ENCODE results near the gene CIC. TPM values are rescaled to one million over a fixed set of nuclear protein-coding genes. Genes with fewer than 3 reads are reported as not detected.

CIC gene
- total and polyA plus RNA-seq, 9 of the 15 experiments (the other 6 are each of a cell fraction or from before 2014, with no cell fraction given), result 0.07 to 44.7 (median 8.6) TPM

GRCh38 chr19:42269478-42270345 lies 660 bp downstream of the CIC start (continued):
- no peak for TF ChIP-seq RBM34 (IDR thresholded peaks at IDR 0.05; ENCODE audit: borderline replicate concordance, insufficient read depth, low read length)
- no peak for TF ChIP-seq ZNF24 (IDR thresholded peaks at IDR 0.05)
- no peak for TF ChIP-seq ZNF445 (CRISPR knock-in tag; IDR thresholded peaks at IDR 0.05; ENCODE audit: low read depth)
- peak in 1 of 2 experiments; percentile 54 for TF ChIP-seq AFF1 (IDR thresholded peaks at IDR 0.05; ENCODE audit: low read depth in 1 of 2, partially characterized antibody in 2 of 2)
- 0 out of 2 replicates have a peak, but pooled peaks have one; percentile 44 for TF ChIP-seq SMARCA5 (IDR thresholded peaks at IDR 0.05)
- TF ChIP-seq MEIS2 (IDR thresholded peaks at IDR 0.05; ENCODE audit: partially characterized antibody), result peak; percentile 85
- TF ChIP-seq HDAC2 (IDR thresholded peaks at IDR 0.05), result 0 out of 2 replicates have a peak, but pooled peaks have one; percentile 50
- no peak for TF ChIP-seq NR2C1 (IDR thresholded peaks at IDR 0.05)
- no peak for TF ChIP-seq NR2C1 (tag; IDR thresholded peaks at IDR 0.05)
- no peak for TF ChIP-seq DDX20 (tag; IDR thresholded peaks at IDR 0.05; ENCODE audit: low read depth)
- 0 out of 2 replicates have a peak, but pooled peaks have one; percentile 36 for TF ChIP-seq SP1 (CRISPR knock-in tag; IDR thresholded peaks at IDR 0.05)
- TF ChIP-seq RHOXF2B (CRISPR knock-in tag; conservative IDR thresholded peaks at IDR 0.05), result no peak
- TF ChIP-seq SIX5 (IDR thresholded peaks at IDR 0.05; ENCODE audit: borderline replicate concordance in 1 of 2, insufficient read depth in 1 of 2, low read depth in 1 of 2, low read length in 2 of 2), result no peak
- no peak; the same call in 1 of the 2 replicates for TF ChIP-seq CC2D1A (IDR thresholded peaks at IDR 0.05)
- TF ChIP-seq OTX1 (CRISPR knock-in tag; IDR thresholded peaks at IDR 0.05), result peak; percentile 79; the same call in 1 of the 2 replicates
- TF ChIP-seq ARHGAP35 (IDR thresholded peaks at IDR 0.05; ENCODE audit: partially characterized antibody), result peak; percentile 62
- TF ChIP-seq TCF3 (CRISPR knock-in tag; IDR thresholded peaks at IDR 0.05), result no peak
- TF ChIP-seq, protein P1, sequence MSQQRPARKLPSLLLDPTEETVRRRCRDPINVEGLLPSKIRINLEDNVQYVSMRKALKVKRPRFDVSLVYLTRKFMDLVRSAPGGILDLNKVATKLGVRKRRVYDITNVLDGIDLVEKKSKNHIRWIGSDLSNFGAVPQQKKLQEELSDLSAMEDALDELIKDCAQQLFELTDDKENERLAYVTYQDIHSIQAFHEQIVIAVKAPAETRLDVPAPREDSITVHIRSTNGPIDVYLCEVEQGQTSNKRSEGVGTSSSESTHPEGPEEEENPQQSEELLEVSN (IDR thresholded peaks at IDR 0.05; ENCODE audit: borderline replicate concordance in 1 of 2, extremely low read depth in 1 of 2, insufficient read depth in 1 of 2, insufficient read length in 1 of 2, low read depth in 1 of 2, low read length in 1 of 2, poor library complexity in 1 of 2, severe bottlenecking in 1 of 2), result no peak
- no peak for TF ChIP-seq LEF1 (IDR thresholded peaks at IDR 0.05)
- TF ChIP-seq MXD1 (CRISPR knock-in tag; IDR thresholded peaks at IDR 0.05; ENCODE audit: borderline replicate concordance, poor library complexity, severe bottlenecking), result no peak
- no peak for TF ChIP-seq STAT5B (CRISPR knock-in tag; IDR thresholded peaks at IDR 0.05)
